IMR-90 (cell line): ENCODE measurements around the gene ABHD5. TPM values are rescaled to one million over a fixed set of nuclear protein-coding genes. Genes with fewer than 3 reads are reported as not detected.

Experiments
- ATAC-seq: fragments of 200-7000 bp; cut with Tn5 transposase; 2 replicates; pipeline ENCODE4 v1.9.1; 2020; ENCODE audit warnings: low read depth, mild to moderate bottlenecking, moderate library complexity
- BruUV-seq: library from RNA; stranded (reverse); fragments of 400-500 nt; replicated peaks from 2 replicates; lab custom pipeline; 2021; lab: Mats Ljungman, UMichigan
- CTCF ChIA-PET: fragments of 300-600 bp; formaldehyde crosslinking; extraction: SDS; loops from one replicate; lab custom pipeline; 2021; ENCODE audit warnings: antibody characterized with exemption; lab: Yijun Ruan, JAX
- POLR2A ChIA-PET: fragments of 300-600 bp; sonication (Branson Sonifier 250); formaldehyde crosslinking; loops from one replicate; lab custom pipeline; 2022; ENCODE audit warnings: antibody characterized with exemption; ENCODE audit not compliant: unreplicated experiment; lab: Charles Lee
- DNase-seq: peaks from one replicate; pipeline ENCODE4 v3.0.0; 2013
- H2AFZ ChIP-seq: replicated peaks from 2 replicates; pipeline ENCODE3; 2013; ENCODE audit warnings: low read length, mild to moderate bottlenecking; ENCODE audit not compliant: poor library complexity
- H2AK5ac ChIP-seq: 2 replicates; pipeline ENCODE4 v1.6.1; 2013; ENCODE audit warnings: low read depth, low read length, inconsistent platforms
- H2AK9ac ChIP-seq: replicated peaks from 2 replicates; pipeline ENCODE3; 2013; ENCODE audit warnings: mild to moderate bottlenecking, low read depth, low read length, moderate library complexity; ENCODE audit not compliant: poor library complexity
- H2BK120ac ChIP-seq: 2 replicates; pipeline ENCODE4 v1.6.1; 2013; ENCODE audit warnings: low read depth, low read length, inconsistent platforms
- H2BK15ac ChIP-seq: 3 replicates; pipeline ENCODE4 v1.6.1; 2013; ENCODE audit warnings: low read depth, low read length, inconsistent platforms
- H2BK20ac ChIP-seq: 2 replicates; pipeline ENCODE4 v1.6.1; 2013; ENCODE audit warnings: low read depth, mild to moderate bottlenecking, inconsistent platforms, low read length, moderate library complexity
- H2BK5ac ChIP-seq: 2 replicates; pipeline ENCODE4 v1.6.1; 2013; ENCODE audit warnings: mild to moderate bottlenecking, low read depth, low read length, inconsistent platforms; ENCODE audit not compliant: poor library complexity, severe bottlenecking
- H3K14ac ChIP-seq: replicated peaks from 2 replicates; pipeline ENCODE4 v1.6.1; 2013; ENCODE audit warnings: low read depth, low read length, inconsistent platforms
- H3K18ac ChIP-seq: 2 replicates; pipeline ENCODE4 v1.6.1; 2013; ENCODE audit warnings: low read depth, low read length, control low read depth
- H3K23ac ChIP-seq: 2 replicates; pipeline ENCODE4 v1.6.1; 2013; ENCODE audit warnings: low read depth, low read length, inconsistent platforms
- H3K27ac ChIP-seq: 2 replicates; pipeline ENCODE4 v1.5.1; 2013; ENCODE audit warnings: mild to moderate bottlenecking, control low read depth, low read length; ENCODE audit not compliant: insufficient read depth
- H3K27me3 ChIP-seq: 2 replicates; pipeline ENCODE4 v1.6.1; 2013; ENCODE audit warnings: low read length; ENCODE audit not compliant: control insufficient read depth, insufficient read depth
- H3K36me3 ChIP-seq: 2 replicates; pipeline ENCODE4 v1.6.1; 2013; ENCODE audit warnings: low read length, mixed read lengths; ENCODE audit not compliant: control insufficient read depth, insufficient read depth
- H3K4ac ChIP-seq: 2 replicates; pipeline ENCODE4 v1.6.1; 2013; ENCODE audit warnings: low read depth, low read length, inconsistent platforms
- H3K4me1 ChIP-seq: 2 replicates; pipeline ENCODE4 v1.6.1; 2013; ENCODE audit warnings: low read length, mixed read lengths; ENCODE audit not compliant: control insufficient read depth, insufficient read depth
- H3K4me2 ChIP-seq: 2 replicates; pipeline ENCODE4 v1.6.1; 2013; ENCODE audit warnings: low read depth, mild to moderate bottlenecking, control low read depth, low read length, moderate library complexity
- H3K4me3 ChIP-seq: 2 replicates; pipeline ENCODE4 v1.5.1; 2013; ENCODE audit warnings: low read depth, mild to moderate bottlenecking, control low read depth, low read length, moderate library complexity; ENCODE audit not compliant: insufficient read depth
- H3K56ac ChIP-seq: 2 replicates; pipeline ENCODE4 v1.6.1; 2013; ENCODE audit warnings: low read length, inconsistent platforms; ENCODE audit not compliant: insufficient read depth; ENCODE audit errors: extremely low read depth
- H3K79me1 ChIP-seq, 2 experiments: 2 replicates each; pipeline ENCODE4 v1.6.1; 2013; ENCODE audit warnings: low read length in 2 of 2, inconsistent platforms in 1 of 2, low read depth in 1 of 2
- H3K9ac ChIP-seq: 2 replicates; pipeline ENCODE4 v1.6.1; 2013; ENCODE audit warnings: low read depth, low read length, control low read depth
- H3K9me1 ChIP-seq: 2 replicates; pipeline ENCODE4 v1.6.1; 2013; ENCODE audit warnings: low read length, inconsistent platforms; ENCODE audit not compliant: insufficient read depth
- H3K9me3 ChIP-seq: 2 replicates; pipeline ENCODE4 v1.6.1; 2013; ENCODE audit warnings: low read length; ENCODE audit not compliant: control insufficient read depth, insufficient read depth
- H4K20me1 ChIP-seq: 2 replicates; pipeline ENCODE4 v1.6.1; 2013; ENCODE audit warnings: low read length, inconsistent platforms; ENCODE audit not compliant: insufficient read depth
- H4K5ac ChIP-seq: 2 replicates; pipeline ENCODE4 v1.6.1; 2013; ENCODE audit warnings: mild to moderate bottlenecking, low read depth, low read length, control low read depth
- H4K8ac ChIP-seq, 2 experiments: 2 replicates each; pipeline ENCODE4 v1.6.1; 2013; ENCODE audit warnings: low read depth in 2 of 2, low read length in 2 of 2, control low read depth in 1 of 2, inconsistent platforms in 1 of 2
- H4K91ac ChIP-seq: 2 replicates; pipeline ENCODE4 v1.6.1; 2013; ENCODE audit warnings: low read depth, low read length, inconsistent platforms; ENCODE audit not compliant: insufficient read depth
- NFE2L2 ChIP-seq: fragments of 150-350 bp; IDR thresholded peaks from 2 replicates; pipeline ENCODE4 v1.6.1; 2016; ENCODE audit warnings: low read depth, mild to moderate bottlenecking, low read length
- POLR2A ChIP-seq: IDR thresholded peaks from 2 replicates; pipeline ENCODE4 v1.6.1; 2012; ENCODE audit warnings: mild to moderate bottlenecking, low read depth, low read length
- WGBS, 2 experiments: methylation state at CpG; one replicate each; pipeline versions ENCODE4 v1.1.5 to v1.1.7; 2013; ENCODE audit warnings: missing lambda C conversion rate in 2 of 2; ENCODE audit not compliant: insufficient read length in 1 of 2; ENCODE audit errors: extremely low coverage in 2 of 2; 5-methylcytosine and 5-hydroxymethylcytosine counted together
- dilution Hi-C: fragments of 300-500 bp; cut with HindIII; formaldehyde crosslinking; loops from one replicate; pipeline ENCODE4 v1.14.3; 2018; ENCODE audit warnings: low sequenced_read_pairs; ENCODE audit not compliant: unreplicated experiment
- in situ Hi-C: fragments of 300-500 bp; cut with MboI; formaldehyde crosslinking; loops from 3 replicates; pipeline ENCODE4 v1.14.3; 2019; ENCODE audit warnings: low sequenced_read_pairs, inconsistent platforms, mixed read lengths
- intact Hi-C: fragments of 100-400 bp; cut with micrococcal nuclease; formaldehyde crosslinking; loops from 2 replicates; pipeline ENCODE4 v1.10.0; 2022
- polyA plus RNA-seq, 3 experiments: library from polyadenylated mRNA; depleted of rRNA; stranded (reverse); fragments of >200 nt; gene quantifications; 2 replicates each; pipeline ENCODE4 v1.2.3, GENCODE V29; 2012; ENCODE audit warnings: low replicate concordance in 1 of 3
- total RNA-seq: library from RNA; depleted of rRNA; stranded (reverse); fragments of >200 nt; gene quantifications from 2 replicates; pipeline ENCODE4 v1.2.3, GENCODE V29; 2012

The ABHD5 gene
- total and polyA plus RNA-seq, 2 of the 4 experiments (the other 2 are of a cell fraction) = 15.8 to 33.2 TPM

DNA sequence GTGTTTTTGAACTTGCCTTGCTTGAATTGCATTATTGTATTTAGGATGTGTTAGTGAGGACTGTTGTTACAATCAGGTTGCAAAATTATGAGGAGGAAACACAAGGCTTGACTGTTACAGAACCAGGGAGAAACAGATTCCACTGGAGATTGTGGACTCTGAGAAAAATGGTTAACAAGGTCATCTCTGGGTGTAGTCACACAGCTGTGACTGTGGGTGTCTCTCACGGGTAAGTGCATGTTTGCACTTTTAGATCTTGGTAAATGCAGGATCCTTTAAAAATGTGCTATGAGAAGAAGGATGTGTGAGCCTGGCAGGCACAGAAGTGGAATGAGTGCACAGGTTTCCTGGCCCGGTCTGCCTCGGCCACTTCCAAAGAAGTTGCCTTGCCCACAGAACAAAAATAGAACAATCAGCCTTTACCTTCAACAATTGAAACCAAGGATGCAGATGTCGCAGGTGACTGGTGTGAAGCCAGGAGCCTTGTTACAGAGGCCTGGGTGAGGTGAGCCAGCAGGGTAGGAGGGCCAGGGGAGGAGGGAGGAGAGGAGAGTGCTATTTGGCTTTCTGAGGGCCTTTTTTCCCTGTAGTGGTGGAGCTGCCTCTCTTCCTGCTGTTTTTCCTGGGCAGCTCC is 68.0 kb downstream of the ABHD5 start:
- H3K4me1 ChIP-seq = peaks cover 35% of the 10 kb centered on the region
- dilution Hi-C loops = no loop called here

More for the DNA sequence above, 68.0 kb downstream of the ABHD5 start:
- Histone ChIP-seq H3K14ac (peak overlapping the region; percentile 86), H3K79me1 (0 out of 4 replicates have a peak, but pooled peaks cover 0 to 2% of the 10 kb centered on the region in 2 experiments), H3K27ac (peak overlapping the region; percentile 71), H3K36me3 (no peaks in the 10 kb centered on the region), H3K9me1 (peaks cover 24% of the 10 kb centered on the region), H2BK120ac (peak overlapping the region; percentile 94), H3K27me3 (no peaks in the 10 kb centered on the region), H2BK5ac (peak overlapping the region; percentile 85), H2AFZ (peak overlapping the region; percentile 80), H3K18ac (peak overlapping the region; percentile 10), H3K4me3 (no peak overlapping the region), H4K91ac (peak overlapping the region; percentile 96), H2AK9ac (peak overlapping the region; percentile 70), H3K9ac (peak overlapping the region; percentile 1; the same call in 1 of the 2 replicates), H2BK15ac (peak overlapping the region; percentile 55; the same call in 2 of the 3 replicates), H3K56ac (peak overlapping the region; percentile 30), H4K20me1 (no peaks in the 10 kb centered on the region), H4K8ac (peak overlapping the region; percentile 85 to 91), H4K5ac (peak overlapping the region; percentile 5), H3K9me3 (no peaks in the 10 kb centered on the region), H3K4ac (peak overlapping the region; percentile 80), H3K4me2 (no peak overlapping the region), H2BK20ac (peak overlapping the region; percentile 86), H2AK5ac (peak overlapping the region; percentile 95), H3K23ac (peak overlapping the region; percentile 63)
- 0 out of 2 replicates have a peak, but pooled peaks have one; percentile 5 for TF ChIP-seq POLR2A
- TF ChIP-seq NFE2L2 = no peak
- CTCF ChIA-PET = interaction anchor here (0.6 to 2.0 kb wide), 2 partner anchors 9 to 10 kb away, joined by 4 to 8 read pairs; no protein-coding TSS in a partner anchor
- no CpG with 5 or more reads among the region's 4 CpGs for WGBS, 2 experiments
- in situ Hi-C loops (no loop called here), intact Hi-C loops (loop anchor here (10.0 kb wide), 1 partner anchor 134 kb away; the partner anchor contains the start of gene ANO10)
- no TSS peak for BruUV-seq
- ATAC-seq (no peak), DNase-seq (no peak)
- POLR2A ChIA-PET = no interaction called here
